NOMO-1 treated with dmso at 0.1 percent for 144 hours (cell line): ENCODE measurements around the gene CYP4A11.
"Not testable (repeated sequence)": the region's sequence is repeated elsewhere in the genome, so short reads cannot be mapped to it uniquely, and the experiment has no call there.

ENCODE experiments used
- DNase-seq: peaks from one replicate; lab custom pipeline; 2025; ENCODE audit not compliant: unreplicated experiment; lab: John Stamatoyannopoulos, UW

The CYP4A11 gene

GRCh38 chr1:46941135-46941694, at the start of gene CYP4A11:
Gene CYP4A11, minus strand, starts transcription at chr1:46941476. Its CDS starts 43 bp downstream, at chr1:46941433.
- no peak for DNase-seq

GRCh38 chr1:46990541-46990940, 49.3 kb upstream of the CYP4A11 start:
- not testable (repeated sequence) for DNase-seq

GRCh38 chr1:46983830-46984586, 42.7 kb upstream of the CYP4A11 start:
- no peak for DNase-seq

- DNase-seq: no peak
Measured at GRCh38 chr1:46983166-46983829, 42.0 kb upstream of the CYP4A11 start.

- DNase-seq: no peak
Measured at GRCh38 chr1:46969014-46969619, 27.8 kb upstream of the CYP4A11 start.

- DNase-seq: not testable (repeated sequence)
Measured at GRCh38 chr1:46962272-46962671, 21.0 kb upstream of the CYP4A11 start.

- DNase-seq: no peak
Measured at GRCh38 chr1:46961066-46961758, 19.9 kb upstream of the CYP4A11 start.

GRCh38 chr1:46960250-46960649, 19.0 kb upstream of the CYP4A11 start:
- DNase-seq: no peak

GRCh38 chr1:46955116-46955515, 13.8 kb upstream of the CYP4A11 start:
- not testable (repeated sequence) for DNase-seq

GRCh38 chr1:46953847-46954246, 12.6 kb upstream of the CYP4A11 start:
- not testable (repeated sequence) for DNase-seq

GRCh38 chr1:46949417-46949666, 8.1 kb upstream of the CYP4A11 start:
- DNase-seq: not testable (repeated sequence)

- DNase-seq: no peak
Measured at GRCh38 chr1:46948629-46949416, 7.5 kb upstream of the CYP4A11 start.

GRCh38 chr1:46947706-46948105, 6.4 kb upstream of the CYP4A11 start:
- not testable (repeated sequence) for DNase-seq

- DNase-seq: no peak
Measured at GRCh38 chr1:46942086-46942485, 810 bp upstream of the CYP4A11 start.

GRCh38 chr1:46940307-46940706, 969 bp downstream of the CYP4A11 start:
- DNase-seq: no peak

GRCh38 chr1:46937270-46937669, 4.0 kb downstream of the CYP4A11 start:
- no peak for DNase-seq

GRCh38 chr1:46936788-46937187, 4.5 kb downstream of the CYP4A11 start:
- DNase-seq: no peak

GRCh38 chr1:46934852-46935251, 6.4 kb downstream of the CYP4A11 start:
- DNase-seq: not testable (repeated sequence)

- DNase-seq: not testable (repeated sequence)
Measured at GRCh38 chr1:46932020-46932419, 9.3 kb downstream of the CYP4A11 start.

- DNase-seq: no peak
Measured at GRCh38 chr1:46931151-46931550, 10.1 kb downstream of the CYP4A11 start.
